Measurements from ENCODE around the gene BLVRB. TPM values are rescaled to one million over a fixed set of nuclear protein-coding genes. Genes with fewer than 3 reads are reported as not detected.

BLVRB gene
- total and polyA plus RNA-seq, 9 of the 15 experiments (the other 6 are each of a cell fraction or from before 2014, with no cell fraction given): 81.1 to 749 (median 331) TPM

DNA sequence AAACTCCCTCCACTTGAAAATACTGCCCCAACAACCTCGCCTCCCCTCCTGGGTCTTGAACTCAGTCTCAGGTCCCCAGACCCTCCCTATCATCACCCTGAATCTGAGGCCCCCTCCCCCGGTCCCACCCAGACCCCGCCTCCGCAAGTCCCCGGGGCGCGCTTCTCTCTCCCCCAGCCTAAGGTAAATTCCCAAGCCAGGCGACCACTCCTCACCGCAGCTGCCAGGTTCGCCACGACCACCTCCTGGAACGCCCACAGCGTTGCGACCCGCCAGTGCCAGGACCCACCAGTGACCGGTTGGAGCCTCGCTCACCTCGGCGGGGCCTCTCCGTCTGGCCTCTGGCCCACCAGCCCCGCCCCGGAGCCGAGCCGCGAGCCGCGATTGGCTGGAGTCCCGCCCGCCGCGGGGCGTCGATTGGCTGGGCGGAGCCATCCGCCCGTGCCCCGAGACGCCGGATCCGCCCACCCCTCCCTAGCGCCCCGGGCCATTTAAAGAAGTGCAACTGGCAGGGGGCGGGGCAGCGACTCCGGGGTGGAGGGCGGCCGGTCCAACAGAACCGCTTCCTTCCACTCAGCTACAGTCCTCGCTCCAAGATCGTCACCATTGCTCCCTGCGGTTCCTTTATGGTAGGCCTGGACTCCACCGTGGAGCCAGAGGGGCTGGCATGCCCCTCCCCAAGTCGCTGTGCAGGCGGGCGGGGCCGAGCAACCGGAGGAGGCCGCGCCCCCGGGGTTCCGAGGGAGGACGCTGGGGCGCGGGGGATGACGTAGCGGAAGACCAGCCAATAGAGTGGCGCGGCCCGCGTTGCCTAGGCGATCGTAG lies 21.3 kb downstream of the BLVRB start, which contains the start of gene SERTAD3 (continued):
- TF ChIP-seq PML (IDR thresholded peaks at IDR 0.05; ENCODE audit: low read length) (peak; percentile 58; the same call in 1 of the 2 replicates), SMAD3 (CRISPR knock-in tag; conservative IDR thresholded peaks at IDR 0.05) (no peak), RBFOX2 (IDR thresholded peaks at IDR 0.05; ENCODE audit: low read depth, low read length) (peak; percentile 94), ZNF75A (CRISPR knock-in tag; IDR thresholded peaks at IDR 0.05) (no peak), RFX5 (IDR thresholded peaks at IDR 0.05; ENCODE audit: low read depth, low read length) (no peak), BRF1 (IDR thresholded peaks at IDR 0.05; ENCODE audit: borderline replicate concordance, extremely low read depth, insufficient read length) (no peak), CXXC5 (CRISPR knock-in tag; IDR thresholded peaks at IDR 0.05) (peak; percentile 80), CREM (IDR thresholded peaks at IDR 0.05; ENCODE audit: low read depth) (peak; percentile 95), ZNF699 (CRISPR knock-in tag; IDR thresholded peaks at IDR 0.05; ENCODE audit: insufficient replicate concordance) (no peak), KAT8 (IDR thresholded peaks at IDR 0.05; ENCODE audit: low read depth) (no peak), HDAC2 (IDR thresholded peaks at IDR 0.05) (peak; percentile 80; the same call in 1 of the 2 replicates), ZNF146 (CRISPR knock-in tag; IDR thresholded peaks at IDR 0.05; ENCODE audit: unreplicated experiment) (no peak), ZNF551 (CRISPR knock-in tag; IDR thresholded peaks at IDR 0.05) (no peak)
- TF ChIP-seq, protein P1, sequence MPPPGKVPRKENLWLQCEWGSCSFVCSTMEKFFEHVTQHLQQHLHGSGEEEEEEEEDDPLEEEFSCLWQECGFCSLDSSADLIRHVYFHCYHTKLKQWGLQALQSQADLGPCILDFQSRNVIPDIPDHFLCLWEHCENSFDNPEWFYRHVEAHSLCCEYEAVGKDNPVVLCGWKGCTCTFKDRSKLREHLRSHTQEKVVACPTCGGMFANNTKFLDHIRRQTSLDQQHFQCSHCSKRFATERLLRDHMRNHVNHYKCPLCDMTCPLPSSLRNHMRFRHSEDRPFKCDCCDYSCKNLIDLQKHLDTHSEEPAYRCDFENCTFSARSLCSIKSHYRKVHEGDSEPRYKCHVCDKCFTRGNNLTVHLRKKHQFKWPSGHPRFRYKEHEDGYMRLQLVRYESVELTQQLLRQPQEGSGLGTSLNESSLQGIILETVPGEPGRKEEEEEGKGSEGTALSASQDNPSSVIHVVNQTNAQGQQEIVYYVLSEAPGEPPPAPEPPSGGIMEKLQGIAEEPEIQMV (tag; conservative IDR thresholded peaks at IDR 0.05; ENCODE audit: low read depth): no peak
- TF ChIP-seq, protein P2, sequence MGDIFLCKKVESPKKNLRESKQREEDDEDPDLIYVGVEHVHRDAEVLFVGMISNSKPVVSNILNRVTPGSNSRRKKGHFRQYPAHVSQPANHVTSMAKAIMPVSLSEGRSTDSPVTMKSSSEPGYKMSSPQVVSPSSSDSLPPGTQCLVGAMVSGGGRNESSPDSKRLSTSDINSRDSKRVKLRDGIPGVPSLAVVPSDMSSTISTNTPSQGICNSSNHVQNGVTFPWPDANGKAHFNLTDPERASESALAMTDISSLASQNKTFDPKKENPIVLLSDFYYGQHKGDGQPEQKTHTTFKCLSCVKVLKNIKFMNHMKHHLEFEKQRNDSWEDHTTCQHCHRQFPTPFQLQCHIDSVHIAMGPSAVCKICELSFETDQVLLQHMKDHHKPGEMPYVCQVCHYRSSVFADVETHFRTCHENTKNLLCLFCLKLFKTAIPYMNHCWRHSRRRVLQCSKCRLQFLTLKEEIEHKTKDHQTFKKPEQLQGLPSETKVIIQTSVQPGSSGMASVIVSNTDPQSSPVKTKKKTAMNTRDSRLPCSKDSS (IDR thresholded peaks at IDR 0.05; ENCODE audit: low read depth, partially characterized antibody): no peak
- TF ChIP-seq, protein P3, sequence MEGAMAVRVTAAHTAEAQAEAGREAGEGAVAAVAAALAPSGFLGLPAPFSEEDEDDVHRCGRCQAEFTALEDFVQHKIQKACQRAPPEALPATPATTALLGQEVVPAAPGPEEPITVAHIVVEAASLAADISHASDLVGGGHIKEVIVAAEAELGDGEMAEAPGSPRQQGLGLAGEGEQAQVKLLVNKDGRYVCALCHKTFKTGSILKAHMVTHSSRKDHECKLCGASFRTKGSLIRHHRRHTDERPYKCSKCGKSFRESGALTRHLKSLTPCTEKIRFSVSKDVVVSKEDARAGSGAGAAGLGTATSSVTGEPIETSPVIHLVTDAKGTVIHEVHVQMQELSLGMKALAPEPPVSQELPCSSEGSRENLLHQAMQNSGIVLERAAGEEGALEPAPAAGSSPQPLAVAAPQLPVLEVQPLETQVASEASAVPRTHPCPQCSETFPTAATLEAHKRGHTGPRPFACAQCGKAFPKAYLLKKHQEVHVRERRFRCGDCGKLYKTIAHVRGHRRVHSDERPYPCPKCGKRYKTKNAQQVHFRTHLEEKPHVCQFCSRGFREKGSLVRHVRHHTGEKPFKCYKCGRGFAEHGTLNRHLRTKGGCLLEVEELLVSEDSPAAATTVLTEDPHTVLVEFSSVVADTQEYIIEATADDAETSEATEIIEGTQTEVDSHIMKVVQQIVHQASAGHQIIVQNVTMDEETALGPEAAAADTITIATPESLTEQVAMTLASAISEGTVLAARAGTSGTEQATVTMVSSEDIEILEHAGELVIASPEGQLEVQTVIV (CRISPR knock-in tag; IDR thresholded peaks at IDR 0.05; ENCODE audit: borderline replicate concordance): no peak
- TF ChIP-seq, protein P4, sequence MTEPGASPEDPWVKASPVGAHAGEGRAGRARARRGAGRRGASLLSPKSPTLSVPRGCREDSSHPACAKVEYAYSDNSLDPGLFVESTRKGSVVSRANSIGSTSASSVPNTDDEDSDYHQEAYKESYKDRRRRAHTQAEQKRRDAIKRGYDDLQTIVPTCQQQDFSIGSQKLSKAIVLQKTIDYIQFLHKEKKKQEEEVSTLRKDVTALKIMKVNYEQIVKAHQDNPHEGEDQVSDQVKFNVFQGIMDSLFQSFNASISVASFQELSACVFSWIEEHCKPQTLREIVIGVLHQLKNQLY (CRISPR knock-in tag; conservative IDR thresholded peaks at IDR 0.05): no peak
- TF ChIP-seq, protein P5, sequence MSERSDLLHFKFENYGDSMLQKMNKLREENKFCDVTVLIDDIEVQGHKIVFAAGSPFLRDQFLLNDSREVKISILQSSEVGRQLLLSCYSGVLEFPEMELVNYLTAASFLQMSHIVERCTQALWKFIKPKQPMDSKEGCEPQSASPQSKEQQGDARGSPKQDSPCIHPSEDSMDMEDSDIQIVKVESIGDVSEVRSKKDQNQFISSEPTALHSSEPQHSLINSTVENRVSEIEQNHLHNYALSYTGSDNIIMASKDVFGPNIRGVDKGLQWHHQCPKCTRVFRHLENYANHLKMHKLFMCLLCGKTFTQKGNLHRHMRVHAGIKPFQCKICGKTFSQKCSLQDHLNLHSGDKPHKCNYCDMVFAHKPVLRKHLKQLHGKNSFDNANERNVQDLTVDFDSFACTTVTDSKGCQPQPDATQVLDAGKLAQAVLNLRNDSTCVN (CRISPR knock-in tag; IDR thresholded peaks at IDR 0.05): no peak

Measured in K562 (cell line).